GM18519 (cell line): ENCODE results near the gene CLRN2.
"Not testable (repeated sequence)": the region's sequence is repeated elsewhere in the genome, so short reads cannot be mapped to it uniquely, and the experiment has no call there.

Experiments
- ATAC-seq: cut with Tn5 transposase; IDR thresholded peaks from one replicate; pipeline ENCODE4 v1.9.1; 2021; ENCODE audit warnings: mild to moderate bottlenecking, moderate library complexity; ENCODE audit not compliant: unreplicated experiment, low FRiP score

The CLRN2 gene

GRCh38 chr4:17502756-17503155, 12.2 kb upstream of the CLRN2 start:
- ATAC-seq: no peak

- ATAC-seq: no peak
Measured at GRCh38 chr4:17504081-17504480, 10.9 kb upstream of the CLRN2 start.

GRCh38 chr4:17510582-17510981, 4.4 kb upstream of the CLRN2 start:
- ATAC-seq: no peak

GRCh38 chr4:17511051-17511450, 3.9 kb upstream of the CLRN2 start:
- no peak for ATAC-seq

- peak; percentile 43 for ATAC-seq
Measured at GRCh38 chr4:17511509-17511949, 3.4 kb upstream of the CLRN2 start.

GRCh38 chr4:17511950-17512795, 2.8 kb upstream of the CLRN2 start, which contains the start of gene QDPR:
Gene QDPR (minus strand): TSS chr4:17512090. CDS start chr4:17512054, 36 bp downstream.
- ATAC-seq: peak; percentile 94

GRCh38 chr4:17512973-17513665, 1.8 kb upstream of the CLRN2 start:
- no peak for ATAC-seq

GRCh38 chr4:17515445-17516407, 761 bp downstream of the CLRN2 start:
- ATAC-seq: no peak

- no peak for ATAC-seq
Measured at GRCh38 chr4:17516980-17517379, 2.0 kb downstream of the CLRN2 start.

GRCh38 chr4:17517664-17518063, 2.7 kb downstream of the CLRN2 start:
- ATAC-seq: no peak

- no peak for ATAC-seq
Measured at GRCh38 chr4:17521595-17521994, 6.6 kb downstream of the CLRN2 start.

- no peak for ATAC-seq
Measured at GRCh38 chr4:17523662-17524061, 8.7 kb downstream of the CLRN2 start.

GRCh38 chr4:17526695-17527477, 11.9 kb downstream of the CLRN2 start:
- no peak for ATAC-seq

GRCh38 chr4:17528551-17529165, 13.7 kb downstream of the CLRN2 start:
- no peak for ATAC-seq

GRCh38 chr4:17531538-17532285, 16.7 kb downstream of the CLRN2 start:
- no peak for ATAC-seq

GRCh38 chr4:17534705-17535104, 19.7 kb downstream of the CLRN2 start:
- no peak for ATAC-seq

- no peak for ATAC-seq
Measured at GRCh38 chr4:17535242-17535641, 20.3 kb downstream of the CLRN2 start.

GRCh38 chr4:17535906-17536305, 20.9 kb downstream of the CLRN2 start:
- ATAC-seq: no peak

GRCh38 chr4:17537060-17537459, 22.1 kb downstream of the CLRN2 start:
- ATAC-seq: not testable (repeated sequence)
